ENCODE results near the gene NAB2.
A peak's percentile ranks its signal among the peaks of the same experiment; 100 is the strongest.
"Not testable (repeated sequence)": the region's sequence is repeated elsewhere in the genome, so short reads cannot be mapped to it uniquely, and the experiment has no call there.

The NAB2 gene

DNA sequence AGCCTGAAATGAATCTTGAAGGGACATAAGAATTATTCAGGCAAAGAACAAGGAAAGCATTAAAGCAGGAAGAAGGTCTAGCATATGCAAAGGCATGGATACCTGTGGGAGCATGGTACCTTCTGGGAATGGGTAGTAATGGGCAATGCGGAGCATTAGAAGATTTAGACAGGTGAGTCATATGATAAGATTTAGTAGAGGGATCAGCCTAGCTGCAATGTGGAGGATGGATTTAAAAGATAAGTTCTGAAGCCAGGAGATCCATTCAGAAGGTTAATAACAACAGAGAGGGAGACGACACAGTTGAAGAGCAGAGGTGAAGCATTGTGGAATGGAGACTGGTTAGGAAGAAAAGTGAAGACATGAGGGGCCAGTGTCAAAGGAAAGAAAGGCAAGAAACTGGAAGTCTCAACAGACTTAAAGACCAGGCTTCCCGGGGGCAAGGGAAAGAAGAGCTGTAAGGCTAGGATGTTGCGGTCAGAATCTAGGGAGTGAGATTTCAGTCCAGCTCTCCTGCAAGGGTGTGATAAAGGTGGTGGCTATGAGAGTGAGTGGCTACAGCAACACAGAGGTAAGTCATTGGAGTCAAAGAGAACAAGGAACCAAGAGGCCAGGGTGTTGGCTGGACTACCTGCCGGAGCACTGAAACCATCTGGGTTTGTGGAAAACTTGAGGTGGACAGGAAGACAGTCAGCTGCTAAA lies 27.8 kb downstream of the NAB2 start:
- no peak for DNase-seq

- no peak for DNase-seq
Observed at GRCh38 chr12:57118711-57119271, 29.9 kb downstream of the NAB2 start.

- DNase-seq, result no peak
Observed at GRCh38 chr12:57119294-57120085, 30.6 kb downstream of the NAB2 start.

GRCh38 chr12:57120718-57121117 lies 31.8 kb downstream of the NAB2 start:
- DNase-seq, result not testable (repeated sequence)

DNA sequence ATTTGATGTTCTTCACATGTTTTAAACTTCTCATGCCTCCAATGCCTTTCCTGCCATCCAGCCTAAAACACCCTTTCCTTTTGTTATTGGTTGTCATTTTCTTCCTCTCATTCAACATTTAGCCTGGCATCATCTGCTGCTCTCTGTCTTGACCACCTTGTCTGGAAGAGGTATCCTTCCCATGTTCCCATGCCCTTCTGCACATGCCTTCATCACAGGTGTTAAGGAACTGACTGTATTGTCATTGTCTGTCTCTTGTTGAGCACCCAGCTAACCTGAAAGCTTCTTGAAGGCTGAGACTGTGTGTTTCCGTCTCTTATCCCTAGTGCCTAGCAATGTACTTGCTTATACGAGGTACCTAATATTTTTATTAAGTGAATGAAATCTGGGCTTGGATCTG lies 34.9 kb downstream of the NAB2 start:
- no peak for DNase-seq

DNA sequence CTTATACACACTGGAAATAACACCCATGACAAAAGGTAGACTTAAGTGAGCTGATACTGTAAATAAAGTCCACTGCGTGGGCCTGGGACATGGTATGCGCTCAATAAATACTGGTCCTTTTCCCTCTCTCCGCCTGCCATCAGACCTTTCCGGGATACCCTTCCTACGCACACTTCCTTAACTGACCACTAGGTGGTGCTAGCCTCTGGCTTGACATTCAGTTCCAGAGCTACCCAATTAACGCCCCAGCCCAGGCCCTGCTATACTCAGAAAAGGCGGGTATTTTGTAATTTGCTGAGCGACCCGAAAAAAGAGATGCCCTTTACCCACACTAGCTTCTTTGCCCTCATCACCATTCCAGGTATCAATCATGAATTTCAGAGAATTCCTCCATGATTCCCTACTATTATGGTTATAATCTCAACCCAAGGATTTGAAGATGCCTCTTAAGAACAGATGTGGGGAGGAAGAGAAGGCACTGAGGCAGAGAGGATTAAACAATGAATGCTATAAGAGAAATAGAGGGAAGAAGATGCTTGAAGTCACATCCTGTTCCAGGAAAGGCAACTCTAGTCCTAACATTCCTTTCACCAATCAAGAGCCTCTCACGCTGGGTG lies 35.5 kb downstream of the NAB2 start:
- DNase-seq, result peak; percentile 81

DNA sequence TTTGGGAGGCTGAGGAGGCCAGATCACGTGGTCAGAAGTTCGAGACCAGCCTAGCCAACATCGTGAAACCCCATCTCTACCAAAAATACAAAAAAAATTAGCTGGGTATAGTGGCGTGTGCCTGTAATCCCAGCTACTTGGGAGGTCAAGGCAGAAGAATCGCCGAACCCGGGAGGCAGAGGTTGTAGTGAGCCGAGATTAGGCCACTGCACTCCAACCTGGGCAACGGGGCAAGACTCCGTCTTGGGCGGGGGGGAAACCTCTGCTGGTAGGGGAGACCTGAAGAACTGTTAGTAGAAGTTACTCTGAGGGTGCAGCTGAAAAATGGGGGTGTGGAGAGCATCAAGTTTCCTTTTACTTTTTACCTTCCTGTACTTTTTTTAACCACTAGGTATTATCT lies 37.1 kb downstream of the NAB2 start:
- DNase-seq, result no peak

- DNase-seq, result no peak
Observed at GRCh38 chr12:57126561-57126960, 37.6 kb downstream of the NAB2 start.

DNA sequence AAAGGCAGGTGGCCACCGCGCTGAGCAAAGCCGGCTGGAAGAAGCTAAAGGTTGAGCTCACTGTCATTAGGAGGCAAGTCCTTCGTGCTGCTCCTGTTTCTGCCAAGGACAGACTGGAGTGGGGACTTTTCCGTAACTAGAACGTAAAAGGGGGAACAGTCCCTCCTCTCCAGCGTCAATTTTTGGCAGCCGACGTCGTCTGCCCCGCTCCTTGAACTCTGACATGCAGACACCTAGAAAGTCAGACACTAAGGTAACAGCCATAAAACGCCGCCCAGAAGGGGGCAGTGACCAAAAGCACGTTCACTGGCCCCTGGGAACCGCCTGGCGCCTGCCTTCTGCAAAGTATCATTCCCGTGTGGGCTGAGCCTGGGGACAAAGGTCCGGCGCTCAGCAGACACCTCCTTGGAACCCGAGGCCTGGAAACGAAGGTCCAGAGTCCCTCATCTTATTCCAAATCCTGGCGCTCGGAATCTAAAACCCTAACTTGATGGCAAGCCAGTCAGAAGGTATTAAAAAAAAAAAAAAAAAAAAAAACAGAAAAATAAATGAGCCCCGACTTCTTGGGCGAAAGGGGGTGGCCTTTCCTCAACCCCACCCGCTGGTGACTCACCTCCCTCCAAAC lies 38.3 kb downstream of the NAB2 start:
- peak; percentile 77 for DNase-seq

DNA sequence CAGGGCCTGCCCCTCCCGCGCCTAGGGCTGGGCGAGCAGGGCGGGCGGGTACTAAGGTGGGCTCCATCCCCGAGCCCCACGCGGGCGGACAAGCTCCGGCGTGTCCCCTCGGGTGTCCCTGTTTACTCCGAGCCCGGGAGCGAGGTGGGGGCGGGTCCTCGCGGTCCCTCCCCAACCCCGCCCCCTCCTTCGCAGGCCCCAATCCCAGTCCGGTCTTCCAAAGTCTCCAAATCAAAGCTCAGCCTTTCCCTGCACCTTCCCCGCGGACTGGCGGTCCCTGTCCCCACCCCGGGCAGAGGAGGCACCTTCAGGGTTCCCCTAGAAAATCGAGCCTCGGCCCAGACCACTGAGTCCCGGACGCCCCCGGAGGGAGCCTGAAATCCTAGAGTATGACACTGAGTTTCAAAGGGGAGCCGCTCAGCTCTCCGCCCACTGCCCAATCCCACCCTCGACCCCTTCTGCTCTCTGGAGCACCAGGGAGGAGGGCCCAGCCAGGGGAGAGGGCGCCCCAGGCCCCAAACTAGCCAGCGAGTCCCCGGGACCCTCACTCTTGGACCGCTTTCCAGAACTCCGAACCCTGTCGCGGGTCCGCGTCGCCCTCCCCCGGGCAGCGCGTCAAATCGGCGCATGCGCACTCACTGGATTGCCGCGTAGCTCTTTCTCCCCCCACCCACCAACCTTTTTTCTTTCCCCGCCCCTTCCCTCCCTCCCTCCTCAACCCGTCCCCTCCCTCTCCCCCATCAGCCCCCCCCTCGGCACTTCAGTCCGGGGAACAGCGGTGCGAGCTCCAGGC lies 39.0 kb downstream of the NAB2 start, which contains the start of gene LRP1:
Gene LRP1, plus strand, starts transcription at position 758 of the 793 bp plus-strand sequence. CDS start 482 bp downstream, outside the sequence.
- peak; percentile 77 for DNase-seq

- DNase-seq, result no peak
Observed at GRCh38 chr12:57128519-57129247, 39.8 kb downstream of the NAB2 start.

- DNase-seq, result no peak
Observed at GRCh38 chr12:57129321-57129842, 40.5 kb downstream of the NAB2 start.

DNA sequence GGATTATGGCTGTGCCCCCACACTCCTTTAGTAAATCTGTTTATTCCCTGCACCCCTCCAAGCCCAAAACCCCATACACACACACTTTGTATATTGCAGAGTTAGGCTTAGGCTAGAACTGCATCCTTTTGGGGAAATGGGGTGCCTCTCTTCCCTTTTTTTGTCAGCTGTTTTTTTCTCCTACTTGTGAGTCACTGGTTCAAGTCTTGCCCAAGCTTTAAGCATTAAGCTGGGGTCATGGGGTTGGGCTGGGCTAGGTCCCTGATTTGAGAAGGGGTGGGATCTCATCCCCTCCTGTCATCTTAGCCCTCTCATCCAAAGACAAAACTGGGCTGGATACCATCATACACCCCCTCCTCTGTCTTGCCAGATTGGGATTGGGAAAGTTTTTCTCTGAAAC lies 41.0 kb downstream of the NAB2 start:
- DNase-seq, result no peak

DNA sequence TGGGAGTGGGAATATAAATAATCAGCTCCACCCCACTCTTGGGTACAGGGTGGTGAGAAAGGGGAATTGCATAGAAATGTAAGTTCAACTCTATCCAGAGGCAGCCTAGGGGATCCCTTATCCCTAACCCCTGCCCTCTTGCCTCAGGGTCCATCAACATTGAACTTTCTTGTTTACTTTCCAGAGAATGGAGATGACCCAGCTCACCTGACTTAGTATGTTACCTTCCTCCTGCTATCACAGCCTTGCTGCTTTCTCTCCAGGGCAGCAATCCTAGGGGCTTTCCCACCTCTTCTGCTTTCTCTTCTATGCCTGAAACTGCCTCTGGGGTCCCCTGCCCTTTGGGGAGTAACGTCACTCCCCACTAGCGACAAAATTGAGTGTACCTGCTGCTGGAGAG lies 42.0 kb downstream of the NAB2 start:
- DNase-seq, result no peak

GRCh38 chr12:57131896-57132744 lies 43.2 kb downstream of the NAB2 start:
- DNase-seq, result no peak

- no peak for DNase-seq
Observed at GRCh38 chr12:57133013-57133569, 44.2 kb downstream of the NAB2 start.

DNA sequence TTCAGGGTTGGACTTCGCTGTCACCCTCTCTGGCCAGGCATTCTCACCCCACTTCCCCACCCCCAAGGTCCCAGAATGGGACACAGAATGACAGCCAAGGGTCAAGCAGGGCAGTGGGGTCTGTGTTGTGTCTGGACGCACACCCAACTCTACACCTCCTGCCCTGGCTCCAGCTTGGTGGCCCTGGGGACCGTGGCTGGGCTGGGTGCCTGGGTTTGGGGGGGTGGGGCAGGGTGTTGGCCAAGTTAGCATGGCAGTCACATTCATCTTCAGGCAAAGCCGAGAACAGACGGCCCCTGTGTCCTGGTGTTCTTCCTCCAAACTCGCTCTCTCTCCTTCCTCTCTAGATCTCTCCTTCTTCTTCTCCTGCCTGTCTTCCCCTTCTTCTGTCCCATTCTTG lies 45.0 kb downstream of the NAB2 start:
- DNase-seq, result no peak

DNA sequence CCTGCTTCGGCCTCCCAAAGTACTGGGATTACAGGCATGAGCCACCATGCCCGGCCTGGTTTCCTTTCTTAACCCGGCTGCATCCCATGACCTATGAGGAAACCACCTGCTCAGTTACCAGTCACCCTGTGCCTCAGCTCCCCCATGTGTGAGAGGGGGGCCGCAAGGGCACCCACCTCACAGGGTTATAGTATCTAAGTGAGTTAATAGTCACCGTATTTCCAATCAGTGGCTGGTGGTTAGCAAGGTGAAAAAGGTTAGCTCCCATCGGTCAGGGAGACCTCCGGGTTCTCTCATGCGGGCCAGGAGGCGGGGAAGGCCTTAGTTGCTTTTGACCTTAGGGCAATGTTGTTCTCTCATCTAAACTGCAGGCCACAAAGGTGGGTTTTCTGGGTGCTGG lies 46.0 kb downstream of the NAB2 start:
- DNase-seq, result no peak

- DNase-seq, result no peak
Observed at GRCh38 chr12:57135527-57136326, 46.8 kb downstream of the NAB2 start.

All from CD4-positive, alpha-beta T cell treated with Interleukin-4 for 4 hours (primary cell).